CD4-positive, alpha-beta T cell treated with Interleukin-6 at 100 ng/mL for 8 hours (primary cell): ENCODE results near the gene PSMD14.
"Not testable (repeated sequence)": the region's sequence is repeated elsewhere in the genome, so short reads cannot be mapped to it uniquely, and the experiment has no call there.

Experiments used
- DNase-seq: peaks from one replicate; pipeline ENCODE4 v3.0.0-alpha.2; 2020; ENCODE audit warnings: mixed read lengths, low spot score

PSMD14 gene

GRCh38 chr2:161337247-161337646 is 29.0 kb downstream of the PSMD14 start:
- DNase-seq: no peak

- not testable (repeated sequence) for DNase-seq
Observed at GRCh38 chr2:161339532-161339931, 31.3 kb downstream of the PSMD14 start.

- not testable (repeated sequence) for DNase-seq
Observed at GRCh38 chr2:161340930-161341413, 32.7 kb downstream of the PSMD14 start.

GRCh38 chr2:161343235-161343634 is 35.0 kb downstream of the PSMD14 start:
- DNase-seq: no peak

GRCh38 chr2:161344692-161345091 is 36.5 kb downstream of the PSMD14 start:
- no peak for DNase-seq

GRCh38 chr2:161351678-161352077 is 43.5 kb downstream of the PSMD14 start:
- no peak for DNase-seq

GRCh38 chr2:161352719-161353118 is 44.5 kb downstream of the PSMD14 start:
- DNase-seq: no peak

- no peak for DNase-seq
Observed at GRCh38 chr2:161353543-161353942, 45.3 kb downstream of the PSMD14 start.

- no peak for DNase-seq
Observed at GRCh38 chr2:161354106-161354505, 45.9 kb downstream of the PSMD14 start.

- DNase-seq: no peak
Observed at GRCh38 chr2:161355106-161355505, 46.9 kb downstream of the PSMD14 start.

GRCh38 chr2:161355983-161356382 is 47.8 kb downstream of the PSMD14 start:
- DNase-seq: no peak

GRCh38 chr2:161357097-161357496 is 48.9 kb downstream of the PSMD14 start:
- DNase-seq: no peak

- no peak for DNase-seq
Observed at GRCh38 chr2:161358838-161359237, 50.6 kb downstream of the PSMD14 start.

GRCh38 chr2:161360095-161360654 is 52.0 kb downstream of the PSMD14 start:
- DNase-seq: not testable (repeated sequence)

GRCh38 chr2:161362568-161363166 is 54.4 kb downstream of the PSMD14 start:
- DNase-seq: no peak

- DNase-seq: no peak
Observed at GRCh38 chr2:161367675-161368074, 59.5 kb downstream of the PSMD14 start.

- no peak for DNase-seq
Observed at GRCh38 chr2:161369311-161369710, 61.1 kb downstream of the PSMD14 start.

- DNase-seq: no peak
Observed at GRCh38 chr2:161370981-161371380, 62.8 kb downstream of the PSMD14 start.

- DNase-seq: no peak
Observed at GRCh38 chr2:161371869-161372268, 63.6 kb downstream of the PSMD14 start.

- DNase-seq: no peak
Observed at GRCh38 chr2:161373942-161374341, 65.7 kb downstream of the PSMD14 start.

GRCh38 chr2:161374446-161374845 is 66.2 kb downstream of the PSMD14 start:
- no peak for DNase-seq

GRCh38 chr2:161379740-161380139 is 71.5 kb downstream of the PSMD14 start:
- DNase-seq: no peak

GRCh38 chr2:161381546-161381945 is 73.3 kb downstream of the PSMD14 start:
- DNase-seq: no peak

- DNase-seq: no peak
Observed at GRCh38 chr2:161382747-161383146, 74.5 kb downstream of the PSMD14 start.
